ENCODE results near the gene USP17L25.
"Not testable (repeated sequence)": the region's sequence is repeated elsewhere in the genome, so short reads cannot be mapped to it uniquely, and the experiment has no call there.

USP17L25 gene

GRCh38 chr4:9329611-9330010 lies at the start of gene USP17L25:
USP17L25 (plus strand) TSS chr4:9329911; CDS start chr4:9329911, 0 bp downstream.
- not testable (repeated sequence) for DNase-seq

- not testable (repeated sequence) for DNase-seq
These were observed 5.5 kb upstream of the USP17L25 start for GRCh38 chr4:9324191-9324590.

- not testable (repeated sequence) for DNase-seq
These were observed 4.8 kb upstream of the USP17L25 start, which contains the start of gene USP17L24 for GRCh38 chr4:9324865-9325264. USP17L24 (plus strand) TSS chr4:9325165; CDS start chr4:9325165, 0 bp downstream.

- DNase-seq = not testable (repeated sequence)
These were observed 4.6 kb downstream of the USP17L25 start, which contains the start of gene USP17L26 for GRCh38 chr4:9334358-9334757. USP17L26 (plus strand) TSS chr4:9334658; CDS start chr4:9334658, 0 bp downstream.

- DNase-seq = not testable (repeated sequence)
These were observed 9.4 kb downstream of the USP17L25 start, which contains the start of gene USP17L5 for GRCh38 chr4:9339103-9339502. USP17L5 (plus strand) TSS chr4:9339403; CDS start chr4:9339403, 0 bp downstream.

- not testable (repeated sequence) for DNase-seq
These were observed 14.1 kb downstream of the USP17L25 start, which contains the start of gene USP17L27 for GRCh38 chr4:9343848-9344247. USP17L27 (plus strand) TSS chr4:9344148; CDS start chr4:9344148, 0 bp downstream.

GRCh38 chr4:9348593-9348992 lies 18.9 kb downstream of the USP17L25 start, which contains the start of gene USP17L28:
USP17L28 (plus strand) TSS chr4:9348893; CDS start chr4:9348893, 0 bp downstream.
- not testable (repeated sequence) for DNase-seq

- not testable (repeated sequence) for DNase-seq
These were observed 21.2 kb downstream of the USP17L25 start for GRCh38 chr4:9350866-9351265.

GRCh38 chr4:9353338-9353737 lies 23.6 kb downstream of the USP17L25 start, which contains the start of gene USP17L29:
USP17L29 (plus strand) TSS chr4:9353638; CDS start chr4:9353638, 0 bp downstream.
- not testable (repeated sequence) for DNase-seq

GRCh38 chr4:9362829-9363228 lies 33.1 kb downstream of the USP17L25 start, which contains the start of gene USP17L30:
USP17L30 (plus strand) TSS chr4:9363129; CDS start chr4:9363129, 0 bp downstream.
- not testable (repeated sequence) for DNase-seq

GRCh38 chr4:9379881-9380280 lies 50.2 kb downstream of the USP17L25 start:
- DNase-seq = not testable (repeated sequence)

All from suppressor macrophage treated with lipopolysaccharide for 4 hours (primary cell).